HG02610 (cell line): ENCODE data around the gene ZDHHC13.

Experiments
- ATAC-seq: cut with Tn5 transposase; IDR thresholded peaks from one replicate; pipeline ENCODE4 v1.9.1; 2021; ENCODE audit warnings: mild to moderate bottlenecking, moderate library complexity; ENCODE audit not compliant: unreplicated experiment

Gene ZDHHC13

GRCh38 chr11:19116971-19117759 lies at the start of gene ZDHHC13:
Gene ZDHHC13 (plus strand): TSS chr11:19117168. CDS start chr11:19117250, 82 bp downstream.
- ATAC-seq, result peak; percentile 100

DNA sequence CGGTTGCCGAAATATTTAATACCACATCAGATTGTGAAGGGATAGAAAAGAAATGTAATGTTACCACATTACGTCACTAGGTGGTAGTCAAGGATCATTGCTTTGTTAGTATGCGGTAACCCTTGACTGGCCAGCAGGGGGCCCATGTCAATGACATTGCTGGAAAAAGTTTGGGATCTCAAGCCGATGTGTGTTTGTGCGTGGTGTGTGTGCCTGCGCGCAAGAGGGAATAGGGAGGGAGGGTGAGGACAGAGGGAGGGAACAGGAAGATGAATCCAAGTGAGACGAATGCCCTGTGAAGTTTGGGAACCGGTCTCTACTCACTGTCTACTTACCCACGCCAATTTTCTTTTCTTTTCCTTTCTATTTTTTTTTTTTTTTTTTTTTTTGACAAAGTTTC lies 45.7 kb upstream of the ZDHHC13 start:
- ATAC-seq, result peak; percentile 94

DNA sequence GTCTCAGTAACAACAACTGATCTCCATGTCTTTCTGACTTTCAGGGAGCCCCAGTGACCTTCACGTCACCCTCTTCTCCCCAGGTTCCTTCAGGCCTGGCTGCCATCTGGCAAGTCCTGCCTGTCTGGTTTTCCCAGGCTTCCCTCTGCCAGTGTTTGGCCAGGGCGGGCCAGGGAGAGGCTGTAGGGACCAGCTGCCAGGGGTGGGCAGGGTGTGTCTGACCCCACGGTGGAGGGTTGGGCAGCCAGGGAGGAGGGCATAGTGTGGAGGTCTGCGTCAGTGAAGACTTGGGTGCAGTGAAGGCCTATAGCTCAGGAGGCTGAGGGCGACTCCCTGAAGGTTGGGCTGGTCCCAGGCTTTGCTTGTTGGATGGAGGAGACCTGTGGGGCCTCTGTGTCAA lies 44.5 kb upstream of the ZDHHC13 start:
- no peak for ATAC-seq

GRCh38 chr11:19073454-19074415 lies 43.2 kb upstream of the ZDHHC13 start:
- no peak for ATAC-seq

DNA sequence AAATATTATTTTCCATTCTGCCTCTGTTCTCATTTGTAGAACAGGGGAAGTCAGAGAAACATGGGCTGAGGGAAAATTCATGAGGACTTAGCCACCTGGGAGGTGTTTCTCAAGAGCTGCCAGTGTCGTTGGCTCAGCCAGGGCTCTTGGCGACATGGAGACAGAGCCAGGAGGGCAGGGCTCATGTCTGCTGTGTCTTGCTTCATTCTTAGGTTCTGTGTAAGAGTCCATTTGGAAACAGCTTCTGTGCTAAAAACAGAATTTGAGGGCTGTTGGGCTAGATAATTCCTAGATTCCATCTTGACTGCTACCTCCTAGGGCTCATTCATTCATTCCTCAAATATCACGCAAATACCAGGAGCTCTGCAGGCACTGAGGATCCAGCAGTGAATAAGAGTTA lies 41.3 kb upstream of the ZDHHC13 start:
- no peak for ATAC-seq

DNA sequence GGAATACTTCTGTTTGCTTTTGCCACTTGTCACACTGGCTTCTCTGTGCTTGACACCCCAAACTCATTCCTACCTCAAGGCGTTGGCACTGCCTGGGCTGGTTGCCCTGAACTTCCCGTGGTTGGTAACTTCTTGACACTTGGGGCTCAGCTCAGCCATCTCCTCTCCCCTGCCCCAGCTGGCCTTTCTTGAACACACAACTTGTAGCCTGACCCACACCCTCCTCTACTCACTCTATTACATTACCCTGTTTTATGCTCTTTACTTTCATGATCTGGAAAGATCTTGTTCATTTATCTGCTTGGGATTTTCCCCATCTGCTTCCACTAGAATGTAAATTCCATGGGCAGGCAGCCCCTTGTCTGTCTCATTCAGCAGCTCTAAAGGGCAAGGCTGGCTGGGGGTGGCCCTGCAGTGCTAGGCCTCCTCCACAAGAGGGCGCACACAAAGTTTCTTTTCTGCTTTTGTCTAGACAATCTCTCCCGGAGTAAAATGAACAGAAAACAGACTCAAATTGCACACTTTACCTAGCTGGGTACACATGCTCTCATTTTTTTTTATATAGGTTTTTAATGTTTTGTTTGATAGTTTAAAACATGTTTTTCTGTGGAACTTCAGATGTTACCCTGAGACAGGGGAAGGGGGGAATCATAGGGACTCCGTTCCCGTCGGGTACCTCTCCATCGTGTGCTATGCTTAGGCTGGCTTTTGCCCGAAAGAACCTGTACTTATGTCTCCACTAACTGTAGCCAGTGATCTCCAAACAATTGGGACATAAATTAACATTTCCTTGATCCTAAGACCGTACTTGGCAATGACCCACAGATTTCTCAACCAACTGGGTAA lies 40.0 kb upstream of the ZDHHC13 start:
- no peak for ATAC-seq

DNA sequence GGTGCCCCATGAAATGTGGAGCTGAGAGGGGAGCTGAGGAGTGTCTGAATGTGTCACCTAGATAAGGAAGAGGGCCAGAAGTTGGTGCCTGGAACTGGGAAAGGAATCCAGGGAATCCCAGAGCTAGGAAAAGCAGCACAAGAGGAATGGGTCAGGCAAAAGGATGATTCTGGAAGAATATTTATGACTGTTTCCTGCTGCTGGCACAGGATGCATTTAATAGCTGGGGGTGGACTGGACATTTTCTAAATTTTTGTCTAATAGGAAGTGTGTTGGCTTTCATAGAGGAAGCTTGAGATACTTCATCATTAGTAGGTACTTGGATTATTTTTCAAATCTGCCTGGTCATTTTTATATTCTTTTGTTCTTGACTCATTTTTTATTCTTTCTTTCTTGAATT lies 39.0 kb upstream of the ZDHHC13 start:
- ATAC-seq, result no peak

DNA sequence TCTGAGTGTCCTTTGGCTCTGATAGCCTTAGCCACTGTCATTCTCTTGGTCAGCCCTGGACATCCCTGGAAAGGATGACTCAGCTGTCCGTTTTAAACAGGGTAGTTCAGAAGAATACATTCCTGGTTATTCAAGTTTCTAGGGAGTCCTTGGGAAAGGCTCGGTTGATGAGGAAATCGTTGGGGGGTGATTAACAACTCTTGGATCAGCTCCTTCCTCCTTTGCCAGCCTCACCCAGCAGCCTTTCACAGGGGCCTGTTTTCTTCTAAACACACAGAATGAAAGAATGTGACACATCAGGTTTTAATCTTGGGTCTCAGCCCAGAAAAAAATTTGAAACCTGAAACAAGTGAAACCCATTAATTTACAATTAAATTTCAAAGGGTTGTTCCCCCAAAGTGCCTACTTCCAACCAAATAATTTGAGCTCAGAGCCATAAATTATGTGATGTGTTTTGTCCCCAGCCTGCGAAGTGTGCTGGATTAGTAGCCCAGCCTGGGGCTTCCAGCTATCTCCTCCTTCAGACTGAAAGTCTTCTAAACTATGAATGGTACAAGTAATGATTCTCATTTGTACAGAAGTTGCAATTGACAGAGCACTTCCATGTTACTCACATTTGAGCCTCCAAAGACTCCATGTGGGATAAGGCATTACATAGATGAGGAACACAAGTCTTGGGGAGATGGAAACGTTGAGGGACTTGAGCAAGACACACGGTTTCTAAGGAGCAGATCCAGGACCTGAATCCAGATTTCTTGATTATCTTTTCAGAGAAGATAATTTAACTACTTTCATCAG lies 37.1 kb upstream of the ZDHHC13 start:
- ATAC-seq, result no peak

DNA sequence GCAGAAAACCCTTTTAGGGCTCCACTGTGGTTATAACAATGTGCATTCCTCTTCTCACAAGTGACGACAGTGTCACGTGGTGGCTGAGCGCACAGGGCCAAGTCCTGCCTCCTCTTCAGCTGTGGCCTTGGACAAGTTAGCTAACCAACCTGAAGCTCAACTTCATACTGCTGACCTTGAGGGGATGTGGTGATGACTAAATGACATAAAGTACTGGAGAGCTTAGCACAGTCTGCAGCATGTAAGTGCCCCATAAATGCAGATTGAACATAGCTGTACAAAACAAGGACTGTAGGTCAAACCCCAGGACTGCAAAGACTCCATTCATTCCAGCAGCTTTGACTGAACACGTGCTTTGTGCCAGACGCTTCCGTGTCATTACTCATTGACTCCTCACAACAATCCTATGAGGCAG lies 36.4 kb upstream of the ZDHHC13 start:
- no peak for ATAC-seq

GRCh38 chr11:19083166-19083565 lies 33.8 kb upstream of the ZDHHC13 start:
- ATAC-seq, result no peak

DNA sequence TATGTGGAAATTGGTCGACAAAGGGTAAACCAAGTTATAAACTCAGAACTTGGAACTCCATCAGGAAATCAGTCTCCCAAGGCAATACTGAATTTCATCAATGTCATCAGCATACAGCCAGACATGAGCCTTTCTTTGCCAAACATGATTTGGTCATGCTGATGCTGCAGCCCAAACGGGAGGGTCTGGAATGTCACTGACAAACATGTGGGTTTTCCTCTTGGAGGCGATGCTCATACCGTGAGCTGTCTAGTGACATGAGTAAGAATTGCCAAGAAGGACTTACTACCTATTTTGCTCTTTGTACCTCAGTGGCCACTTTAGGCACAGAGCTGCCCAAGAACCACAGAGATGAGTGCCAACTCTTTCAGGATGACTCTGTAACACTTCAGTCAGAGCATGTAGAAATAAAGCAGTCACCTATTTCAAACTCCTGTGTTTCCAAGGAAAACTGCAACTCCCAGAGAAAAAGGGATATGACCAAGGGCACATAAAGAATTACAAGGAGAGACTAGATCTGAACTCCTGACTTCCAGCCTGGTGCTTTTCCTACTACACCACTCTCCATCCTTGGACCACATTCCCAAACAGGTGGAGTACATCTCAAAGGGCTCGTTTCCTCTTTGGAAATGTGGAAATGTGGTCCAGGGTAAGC lies 32.2 kb upstream of the ZDHHC13 start:
- ATAC-seq, result no peak

DNA sequence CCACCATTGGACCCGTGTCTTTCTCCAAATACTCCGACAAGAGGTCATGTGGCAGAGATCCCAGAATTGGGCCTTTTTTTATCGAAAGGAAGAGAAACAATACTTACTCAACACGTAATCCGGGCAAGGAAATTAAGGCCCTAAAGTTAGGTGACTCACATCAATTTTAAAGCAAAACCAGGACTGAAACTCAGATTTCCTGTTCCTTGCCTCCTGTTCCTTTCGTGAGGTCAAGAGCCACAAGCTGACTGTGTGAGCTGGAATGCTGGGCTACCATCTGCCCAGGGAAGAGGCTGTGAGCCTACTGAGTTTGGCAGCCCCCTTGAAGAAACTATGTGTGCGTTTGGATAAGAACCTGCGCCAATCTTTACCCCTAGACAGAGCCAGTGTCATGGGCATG lies 29.3 kb upstream of the ZDHHC13 start:
- no peak for ATAC-seq

DNA sequence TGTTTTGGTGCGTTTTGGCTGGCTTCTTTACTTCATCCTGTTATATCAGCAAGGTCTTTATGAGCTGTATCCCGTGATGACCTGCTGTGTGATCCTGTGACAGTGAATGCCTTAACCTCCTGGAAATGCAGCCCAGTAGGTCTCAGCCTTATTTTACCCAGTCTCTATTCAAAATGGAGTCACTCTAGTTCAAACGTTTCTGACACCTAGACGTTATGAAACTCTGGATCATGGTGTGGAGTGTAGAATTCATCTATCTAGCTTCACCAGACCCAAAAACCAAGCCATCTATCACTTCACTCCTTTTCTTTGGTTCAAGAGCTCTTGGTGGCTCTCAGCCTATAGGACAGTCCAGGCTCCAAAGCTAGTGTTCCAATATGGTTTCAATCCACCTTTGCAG lies 28.2 kb upstream of the ZDHHC13 start:
- ATAC-seq, result no peak

- ATAC-seq, result no peak
Observed at GRCh38 chr11:19089421-19089820, 27.5 kb upstream of the ZDHHC13 start.

- ATAC-seq, result no peak
Observed at GRCh38 chr11:19091366-19091765, 25.6 kb upstream of the ZDHHC13 start.

DNA sequence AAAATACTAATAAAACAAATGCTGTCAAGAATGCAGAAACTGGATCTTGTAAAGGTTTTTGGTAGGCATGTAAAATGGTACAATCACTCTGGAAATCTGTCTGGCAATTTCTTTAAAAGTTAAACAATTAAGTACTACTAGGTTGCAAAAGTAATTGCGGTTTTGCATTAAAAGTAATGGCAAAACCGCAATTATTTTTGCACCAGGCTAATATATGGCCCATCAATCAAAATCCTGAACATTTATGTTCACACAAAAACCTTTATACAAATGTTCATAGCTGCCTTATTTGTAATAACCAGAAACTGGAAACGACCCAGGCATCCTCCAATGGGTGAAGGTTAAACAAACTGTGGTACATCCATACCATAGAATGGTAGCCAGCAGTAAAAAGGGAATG lies 24.6 kb upstream of the ZDHHC13 start:
- no peak for ATAC-seq

GRCh38 chr11:19092850-19093249 lies 24.1 kb upstream of the ZDHHC13 start:
- no peak for ATAC-seq

- ATAC-seq, result no peak
Observed at GRCh38 chr11:19093976-19094375, 23.0 kb upstream of the ZDHHC13 start.

GRCh38 chr11:19094859-19095258 lies 22.1 kb upstream of the ZDHHC13 start:
- no peak for ATAC-seq

GRCh38 chr11:19099093-19099492 lies 17.9 kb upstream of the ZDHHC13 start:
- ATAC-seq, result no peak
